Activated CD4-positive, alpha-beta memory T cell treated with anti-CD3 and anti-CD28 coated beads for 36 hours (primary cell): ENCODE data around the gene TRIM47. TPM values are rescaled to one million over a fixed set of nuclear protein-coding genes. Genes with fewer than 3 reads are reported as not detected.
A peak's percentile ranks its signal among the peaks of the same experiment; 100 is the strongest.
"Not testable (repeated sequence)": the region's sequence is repeated elsewhere in the genome, so short reads cannot be mapped to it uniquely, and the experiment has no call there.

Experiments
- CTCF ChIA-PET: fragments of 350-600 bp; sonication (Branson Sonifier 250); formaldehyde crosslinking; loops from one replicate; lab custom pipeline; 2021; ENCODE audit warnings: antibody characterized with exemption, inconsistent platforms; lab: Charles Lee
- POLR2A ChIA-PET: fragments of 350-600 bp; sonication (Branson Sonifier 250); formaldehyde crosslinking; loops from one replicate; lab custom pipeline; 2021; ENCODE audit warnings: antibody characterized with exemption; lab: Charles Lee
- DNase-seq: peaks from one replicate; pipeline ENCODE4 v3.0.0-alpha.2; 2020
- H3K27ac Mint-ChIP-seq: one replicate; pipeline ENCODE4 v1.8.0; 2021; ENCODE audit warnings: mixed read lengths
- H3K27me3 Mint-ChIP-seq: one replicate; pipeline ENCODE4 v1.8.0; 2021; ENCODE audit warnings: mixed read lengths
- H3K36me3 Mint-ChIP-seq: one replicate; pipeline ENCODE4 v1.8.0; 2021; ENCODE audit warnings: mixed read lengths
- H3K4me1 Mint-ChIP-seq: one replicate; pipeline ENCODE4 v1.8.0; 2021; ENCODE audit warnings: low read depth, mixed read lengths
- H3K4me3 Mint-ChIP-seq: one replicate; pipeline ENCODE4 v1.8.0; 2021; ENCODE audit warnings: mild to moderate bottlenecking, mixed read lengths
- H3K9me3 Mint-ChIP-seq: one replicate; pipeline ENCODE4 v1.8.0; 2021; ENCODE audit warnings: mixed read lengths
- intact Hi-C: fragments of 100-400 bp; cut with micrococcal nuclease; formaldehyde crosslinking; loops from one replicate; pipeline ENCODE4 v1.15.1; 2023
- total RNA-seq, 2 experiments: library from RNA; stranded (reverse); gene quantifications; one replicate each; pipeline ENCODE4 v1.2.3, GENCODE V29; 2021

Gene TRIM47
- total RNA-seq, 2 experiments from 2014 or later, result 18.5 to 19.5 TPM

DNA sequence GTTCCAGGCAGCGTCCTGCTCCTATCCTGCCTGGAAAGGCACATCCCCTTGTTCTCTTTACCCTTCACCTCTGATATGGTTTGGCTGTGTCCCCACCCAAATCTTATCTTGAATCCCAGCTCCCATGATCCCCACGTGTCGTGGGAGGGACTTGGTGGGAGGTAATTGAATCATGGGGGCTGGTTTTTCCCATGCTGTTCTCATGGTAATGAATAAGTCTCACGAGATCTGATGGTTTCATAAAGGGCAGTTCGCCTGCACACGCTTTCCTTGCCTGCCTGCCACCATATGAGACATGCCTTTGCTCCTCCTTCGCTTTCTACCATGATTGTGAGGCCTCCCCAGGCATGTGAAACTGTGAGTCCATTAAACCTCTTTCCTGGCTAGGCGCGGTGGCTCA, 7.5 kb upstream of the TRIM47 start:
- not testable (repeated sequence) for H3K9me3 Mint-ChIP-seq

DNA sequence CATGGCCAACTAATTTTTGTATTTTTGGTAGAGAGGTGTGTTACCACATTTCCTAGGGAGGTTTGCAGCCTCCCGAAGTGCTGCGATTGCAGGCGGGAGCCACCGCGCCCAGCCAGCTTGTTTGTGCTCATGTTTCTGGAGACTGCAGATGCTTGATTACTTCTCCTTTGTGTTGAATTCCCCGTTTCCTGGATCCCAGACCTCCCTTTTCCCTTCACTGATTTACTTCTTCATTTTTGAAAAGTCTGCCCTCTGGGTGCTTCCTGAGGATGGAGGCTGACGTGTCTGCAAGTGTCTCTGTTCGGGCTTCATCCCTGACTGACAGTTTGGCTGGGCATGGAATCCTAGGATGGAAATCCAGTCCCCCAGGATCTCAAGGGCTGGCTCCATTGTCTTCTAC, 7.0 kb upstream of the TRIM47 start:
- Mint-ChIP-seq H3K27me3 (no peaks in the 10 kb centered on the region), H3K27ac (no peak overlapping the region), H3K4me3 (no peak overlapping the region), H3K9me3 (no peaks in the 10 kb centered on the region), H3K4me1 (peaks cover 3% of the 10 kb centered on the region), H3K36me3 (no peaks in the 10 kb centered on the region)
- POLR2A ChIA-PET, result no interaction called here
- intact Hi-C loops, result no loop called here
- no peak for DNase-seq
- CTCF ChIA-PET, result no interaction called here

More for the DNA sequence above, 7.5 kb upstream of the TRIM47 start:
- H3K27me3 Mint-ChIP-seq, H3K4me3 Mint-ChIP-seq, H3K4me1 Mint-ChIP-seq, H3K27ac Mint-ChIP-seq, POLR2A ChIA-PET, DNase-seq, intact Hi-C loops, H3K36me3 Mint-ChIP-seq: not testable (repeated sequence)
- CTCF ChIA-PET, result interaction anchor here (1.6 kb wide), 1 partner anchor 25 kb away, joined by 6 read pairs; no protein-coding TSS in a partner anchor

DNA sequence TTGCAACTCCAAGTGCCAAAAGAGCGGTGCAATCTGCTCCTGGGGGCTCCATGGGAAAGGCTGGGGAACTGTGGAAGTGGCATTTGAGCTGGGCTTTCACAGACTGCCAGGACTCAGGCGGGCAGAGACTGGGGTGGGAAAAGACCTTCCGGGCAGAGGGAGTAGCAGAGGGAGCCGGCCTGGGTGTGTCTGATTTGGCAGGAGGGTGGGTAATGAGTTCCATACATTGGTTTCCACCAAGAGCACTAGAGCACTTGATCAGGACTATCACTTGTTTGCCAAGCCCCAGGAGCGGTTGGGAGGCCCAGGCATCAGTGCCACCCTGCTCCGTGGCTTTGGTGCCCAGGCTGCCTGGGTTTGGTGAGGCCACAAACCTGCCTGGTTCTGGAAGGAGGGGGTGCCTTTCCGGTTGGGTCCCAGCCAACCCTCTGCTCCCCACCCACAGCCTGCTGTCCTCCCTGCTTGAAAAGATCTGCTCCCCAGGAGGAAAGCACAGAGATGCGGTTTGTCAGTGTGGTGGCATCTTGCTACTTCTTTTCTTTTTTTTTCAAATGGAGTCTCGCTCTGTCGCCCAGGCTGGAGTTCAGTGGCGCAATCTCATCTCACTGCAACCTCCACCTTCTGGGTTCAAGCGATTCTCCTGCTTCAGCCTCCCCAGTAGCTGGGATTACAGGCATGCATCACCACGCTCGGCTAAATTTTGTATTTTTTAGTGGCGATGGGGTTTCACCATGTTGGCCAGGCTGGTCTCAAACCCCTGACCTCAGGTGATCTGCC, 3.5 kb upstream of the TRIM47 start:
- H3K4me3 Mint-ChIP-seq, result no peak overlapping the region
- H3K9me3 Mint-ChIP-seq, result no peaks in the 10 kb centered on the region
- intact Hi-C loops, result no loop called here
- POLR2A ChIA-PET, result no interaction called here
- peaks cover 14% of the 10 kb centered on the region for H3K4me1 Mint-ChIP-seq
- CTCF ChIA-PET, result interaction anchor here (0.6 to 1.7 kb wide), 3 partner anchors 21 to 33 kb away, joined by 3 to 6 read pairs (median 4); no protein-coding TSS in a partner anchor
- H3K36me3 Mint-ChIP-seq, result peaks cover 3% of the 10 kb centered on the region
- H3K27me3 Mint-ChIP-seq, result no peaks in the 10 kb centered on the region
- H3K27ac Mint-ChIP-seq, result no peak overlapping the region
- no peak for DNase-seq

GRCh38 chr17:75880266-75880665, 1.9 kb upstream of the TRIM47 start:
- peaks cover 3% of the 10 kb centered on the region for H3K36me3 Mint-ChIP-seq
- H3K27ac Mint-ChIP-seq, result no peak overlapping the region
- H3K9me3 Mint-ChIP-seq, result no peaks in the 10 kb centered on the region
- no peak for DNase-seq
- H3K27me3 Mint-ChIP-seq, result no peaks in the 10 kb centered on the region
- ChIA-PET POLR2A (no interaction called here), CTCF (interaction anchor here (11.0 kb wide), 1 partner anchor 20 kb away, joined by 111 read pairs; no protein-coding TSS in a partner anchor)
- H3K4me1 Mint-ChIP-seq, result peaks cover 27% of the 10 kb centered on the region
- no peak overlapping the region for H3K4me3 Mint-ChIP-seq
- intact Hi-C loops, result no loop called here

- POLR2A ChIA-PET, result interaction anchor here (0.6 to 2.8 kb wide), 5 partner anchors 13 to 567 kb away, joined by 4 to 17 read pairs (median 6); partner anchors contain the start of genes TRIM65 and WBP2
- H3K4me1 Mint-ChIP-seq, result peaks cover 33% of the 10 kb centered on the region
These were observed 618 bp downstream of the TRIM47 start for GRCh38 chr17:75877752-75878173.

GRCh38 chr17:75876938-75877751, 1.2 kb downstream of the TRIM47 start:
- peak; percentile 52 for DNase-seq
- Mint-ChIP-seq H3K4me3 (peak overlapping the region; percentile 89), H3K4me1 (peaks cover 38% of the 10 kb centered on the region), H3K27me3 (no peaks in the 10 kb centered on the region), H3K36me3 (peaks cover 3% of the 10 kb centered on the region), H3K27ac (peak overlapping the region; percentile 92), H3K9me3 (no peaks in the 10 kb centered on the region)
- CTCF ChIA-PET, result interaction anchor here (0.6 to 11.0 kb wide), 16 partner anchors 9 to 340 kb away, joined by 3 to 111 read pairs (median 5); partner anchors contain the start of genes FBF1, TRIM65 and WBP2
- intact Hi-C loops, result loop anchor here (1.0 to 2.0 kb wide), 3 partner anchors 13 to 20 kb away; partner anchors contain the start of gene TRIM65
- POLR2A ChIA-PET, result interaction anchor here (0.6 to 2.8 kb wide), 5 partner anchors 12 to 568 kb away, joined by 4 to 17 read pairs (median 6); partner anchors contain the start of genes TRIM65 and WBP2

More at GRCh38 chr17:75877752-75878173, 618 bp downstream of the TRIM47 start:
- peak overlapping the region; percentile 92 for H3K27ac Mint-ChIP-seq
- peak overlapping the region; percentile 89 for H3K4me3 Mint-ChIP-seq
- DNase-seq, result peak; percentile 81
- intact Hi-C loops, result loop anchor here (2.0 kb wide), 2 partner anchors 19 kb away; partner anchors contain the start of gene TRIM65
- no peaks in the 10 kb centered on the region for H3K27me3 Mint-ChIP-seq
- H3K9me3 Mint-ChIP-seq, result no peaks in the 10 kb centered on the region
- CTCF ChIA-PET, result interaction anchor here (0.6 to 11.0 kb wide), 16 partner anchors 9 to 340 kb away, joined by 3 to 111 read pairs (median 4); partner anchors contain the start of genes FBF1, TRIM65 and WBP2
- peaks cover 3% of the 10 kb centered on the region for H3K36me3 Mint-ChIP-seq

- Mint-ChIP-seq H3K27ac (peak overlapping the region; percentile 92), H3K27me3 (no peaks in the 10 kb centered on the region), H3K4me1 (peaks cover 35% of the 10 kb centered on the region), H3K4me3 (peak overlapping the region; percentile 89), H3K36me3 (peaks cover 3% of the 10 kb centered on the region), H3K9me3 (no peaks in the 10 kb centered on the region)
- intact Hi-C loops, result loop anchor here (1.0 to 2.0 kb wide), 3 partner anchors 12 to 20 kb away; partner anchors contain the start of gene TRIM65
- CTCF ChIA-PET, result interaction anchor here (0.6 to 11.0 kb wide), 21 partner anchors 9 to 129 kb away, joined by 3 to 111 read pairs (median 5); partner anchors contain the start of genes GALK1, MRPL38, TRIM65 and UNC13D
- POLR2A ChIA-PET, result interaction anchor here (0.8 to 2.8 kb wide), 9 partner anchors 12 to 201 kb away, joined by 3 to 17 read pairs (median 5); partner anchors contain the start of genes TRIM65 and WBP2
- DNase-seq, result peak; percentile 86
These were observed 2.0 kb downstream of the TRIM47 start for GRCh38 chr17:75876190-75876937.

DNA sequence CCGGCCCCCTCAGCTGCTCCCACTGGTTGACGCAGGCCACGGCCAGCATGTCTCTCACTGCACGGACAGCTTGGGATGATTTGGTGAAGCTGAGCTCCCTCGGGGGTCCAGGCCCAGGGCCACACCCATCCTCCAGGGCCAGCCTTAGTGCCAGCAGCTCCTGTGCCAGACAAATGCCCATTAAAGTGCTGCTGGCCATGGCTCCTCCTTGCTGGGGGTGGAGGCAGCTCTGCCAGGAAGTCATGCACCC, 2.5 kb downstream of the TRIM47 start:
- ChIA-PET POLR2A (interaction anchor here (0.6 to 2.8 kb wide), 9 partner anchors 12 to 202 kb away, joined by 3 to 17 read pairs (median 4); partner anchors contain the start of genes TRIM65 and WBP2), CTCF (interaction anchor here (0.6 to 11.0 kb wide), 19 partner anchors 8 to 130 kb away, joined by 3 to 111 read pairs (median 5); partner anchors contain the start of genes GALK1, MRPL38, TRIM65 and UNC13D)
- peak overlapping the region; percentile 92 for H3K27ac Mint-ChIP-seq
- H3K36me3 Mint-ChIP-seq, result peaks cover 3% of the 10 kb centered on the region
- H3K4me1 Mint-ChIP-seq, result peaks cover 35% of the 10 kb centered on the region
- H3K27me3 Mint-ChIP-seq, result no peaks in the 10 kb centered on the region
- intact Hi-C loops, result loop anchor here (1.0 to 2.0 kb wide), 3 partner anchors 12 to 21 kb away; partner anchors contain the start of gene TRIM65
- no peak for DNase-seq
- H3K9me3 Mint-ChIP-seq, result no peaks in the 10 kb centered on the region
- H3K4me3 Mint-ChIP-seq, result peak overlapping the region; percentile 89

GRCh38 chr17:75875182-75875939, 3.0 kb downstream of the TRIM47 start:
- H3K36me3 Mint-ChIP-seq, result peaks cover 3% of the 10 kb centered on the region
- CTCF ChIA-PET, result interaction anchor here (0.6 to 11.0 kb wide), 19 partner anchors 8 to 130 kb away, joined by 3 to 111 read pairs (median 5); partner anchors contain the start of genes GALK1, MRPL38, TRIM65 and UNC13D
- peaks cover 35% of the 10 kb centered on the region for H3K4me1 Mint-ChIP-seq
- peak overlapping the region; percentile 92 for H3K27ac Mint-ChIP-seq
- no peaks in the 10 kb centered on the region for H3K27me3 Mint-ChIP-seq
- no peak for DNase-seq
- H3K4me3 Mint-ChIP-seq, result peak overlapping the region; percentile 89
- POLR2A ChIA-PET, result interaction anchor here (0.6 to 2.8 kb wide), 9 partner anchors 11 to 202 kb away, joined by 3 to 17 read pairs (median 4); partner anchors contain the start of genes TRIM65 and WBP2
- no peaks in the 10 kb centered on the region for H3K9me3 Mint-ChIP-seq
- intact Hi-C loops, result no loop called here
